Immature natural killer cell (primary cell): Measurements from ENCODE around the gene RPS3A. TPM values are rescaled to one million over a fixed set of nuclear protein-coding genes. Genes with fewer than 3 reads are reported as not detected.

ENCODE experiments used
- DNase-seq, 3 donors: peaks; one replicate each; pipeline ENCODE4 v3.0.0; 2022; ENCODE audit warnings: mixed read lengths in 1 of 3
- H3K27ac Mint-ChIP-seq, 6 donors: one replicate each; pipeline ENCODE4 v1.8.0; 2020; ENCODE audit warnings: mixed read lengths in 6 of 6, mild to moderate bottlenecking in 5 of 6, inconsistent platforms in 4 of 6, moderate library complexity in 3 of 6
- H3K27me3 Mint-ChIP-seq, 3 donors: one replicate each; pipeline ENCODE4 v1.8.0; 2020 to 2021; ENCODE audit warnings: low read depth in 3 of 3, mild to moderate bottlenecking in 3 of 3, mixed read lengths in 3 of 3, moderate library complexity in 3 of 3, inconsistent platforms in 1 of 3
- H3K36me3 Mint-ChIP-seq, 3 donors: one replicate each; pipeline ENCODE4 v1.8.0; 2020; ENCODE audit warnings: mixed read lengths in 3 of 3, inconsistent platforms in 2 of 3, mild to moderate bottlenecking in 2 of 3
- H3K4me1 Mint-ChIP-seq, 2 donors: one replicate each; pipeline ENCODE4 v1.8.0; 2020; ENCODE audit warnings: inconsistent platforms in 2 of 2, mild to moderate bottlenecking in 2 of 2, mixed read lengths in 2 of 2, moderate library complexity in 1 of 2
- H3K4me3 Mint-ChIP-seq, 5 donors: one replicate each; pipeline ENCODE4 v1.8.0; 2020; ENCODE audit warnings: mild to moderate bottlenecking in 5 of 5, mixed read lengths in 5 of 5, inconsistent platforms in 3 of 5, moderate library complexity in 3 of 5
- H3K9me3 Mint-ChIP-seq, 6 donors: one replicate each; pipeline ENCODE4 v1.8.0; 2020; ENCODE audit warnings: mild to moderate bottlenecking in 6 of 6, mixed read lengths in 6 of 6, inconsistent platforms in 4 of 6, moderate library complexity in 3 of 6
- polyA plus RNA-seq, 3 donors: library from polyadenylated mRNA; unstranded; fragments of 300-500 nt; fragmentation: Illumina TruSeq; gene quantifications; one replicate each; pipeline ENCODE4 v1.2.3, GENCODE V29; 2021

The RPS3A gene
- polyA plus RNA-seq, 3 donors from 2014 or later, result 1,390 to 5,226 (median 1,859) TPM

GRCh38 chr4:151139814-151140213 lies 40.4 kb downstream of the RPS3A start:
- DNase-seq, result no peak
- no peak overlapping the region for H3K4me3 Mint-ChIP-seq
- H3K27ac Mint-ChIP-seq, result no peak overlapping the region
- H3K27me3 Mint-ChIP-seq, result peaks cover 2 to 6% (median 4%) of the 10 kb centered on the region in 3 donors
- H3K4me1 Mint-ChIP-seq, result no peaks in the 10 kb centered on the region
- no peaks in the 10 kb centered on the region for H3K36me3 Mint-ChIP-seq
- no peaks in the 10 kb centered on the region for H3K9me3 Mint-ChIP-seq

DNA sequence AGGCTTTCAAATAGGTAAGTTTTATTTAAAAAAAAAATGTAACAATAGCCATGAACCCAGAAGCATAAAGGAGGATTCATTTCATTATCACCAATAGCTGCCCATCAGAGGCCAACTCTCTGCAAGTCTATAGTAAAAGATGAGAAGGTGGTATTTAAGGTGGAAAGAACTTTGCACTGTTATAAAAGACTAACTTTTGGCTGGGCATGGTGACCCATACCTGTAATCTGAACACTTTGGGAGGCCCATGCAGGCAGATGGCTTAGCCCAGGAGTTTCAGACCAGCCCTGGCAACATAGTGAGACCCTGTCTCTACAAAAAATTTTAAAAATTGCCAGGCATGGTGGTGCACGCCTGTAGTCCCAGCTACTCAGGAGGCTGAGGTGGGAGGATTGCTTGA lies 43.3 kb downstream of the RPS3A start:
- Mint-ChIP-seq H3K4me1 (no peaks in the 10 kb centered on the region), H3K9me3 (no peaks in the 10 kb centered on the region), H3K27ac (no peak overlapping the region), H3K36me3 (no peaks in the 10 kb centered on the region), H3K27me3 (peaks cover 6 to 13% (median 6%) of the 10 kb centered on the region in 3 donors), H3K4me3 (no peak overlapping the region)
- no peak for DNase-seq

GRCh38 chr4:151143162-151143561 lies 43.7 kb downstream of the RPS3A start:
- Mint-ChIP-seq H3K4me1 (no peaks in the 10 kb centered on the region), H3K36me3 (no peaks in the 10 kb centered on the region), H3K4me3 (no peak overlapping the region), H3K27ac (no peak overlapping the region), H3K9me3 (no peaks in the 10 kb centered on the region), H3K27me3 (peaks cover 6 to 15% (median 6%) of the 10 kb centered on the region in 3 donors)
- DNase-seq, result no peak

DNA sequence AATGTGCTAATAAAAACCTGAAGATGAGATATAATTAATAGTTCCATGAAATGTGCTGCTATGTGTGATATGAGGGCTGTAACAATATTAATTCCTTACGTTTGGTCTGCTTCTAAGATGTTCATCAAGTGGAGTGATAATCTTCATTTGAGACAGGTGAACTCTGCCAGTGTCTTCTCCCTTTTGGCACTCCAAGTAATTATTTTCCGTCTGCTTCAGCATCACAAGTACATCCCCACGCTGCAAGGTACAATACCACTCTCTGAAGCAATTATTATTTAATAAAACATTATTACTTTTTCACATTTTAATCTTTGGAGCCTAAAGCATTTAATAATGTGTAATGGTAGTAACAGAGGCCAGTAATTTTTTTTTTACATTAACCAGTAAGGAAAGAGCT lies 44.4 kb downstream of the RPS3A start:
- no peaks in the 10 kb centered on the region for H3K36me3 Mint-ChIP-seq
- H3K27me3 Mint-ChIP-seq, result peaks cover 6 to 13% (median 6%) of the 10 kb centered on the region in 3 donors
- no peak for DNase-seq
- H3K9me3 Mint-ChIP-seq, result no peaks in the 10 kb centered on the region
- H3K4me3 Mint-ChIP-seq, result no peak overlapping the region
- H3K27ac Mint-ChIP-seq, result no peak overlapping the region
- H3K4me1 Mint-ChIP-seq, result no peaks in the 10 kb centered on the region

GRCh38 chr4:151144329-151145072 lies 45.1 kb downstream of the RPS3A start:
- Mint-ChIP-seq H3K9me3 (no peaks in the 10 kb centered on the region), H3K27me3 (peaks cover 6 to 13% (median 6%) of the 10 kb centered on the region in 3 donors), H3K27ac (no peak overlapping the region), H3K36me3 (no peaks in the 10 kb centered on the region), H3K4me3 (no peak overlapping the region), H3K4me1 (no peaks in the 10 kb centered on the region)
- no peak for DNase-seq

- peaks cover 6 to 12% (median 7%) of the 10 kb centered on the region in 3 donors for H3K27me3 Mint-ChIP-seq
- no peak for DNase-seq
- H3K4me1 Mint-ChIP-seq, result no peaks in the 10 kb centered on the region
- no peak overlapping the region for H3K4me3 Mint-ChIP-seq
- no peaks in the 10 kb centered on the region for H3K9me3 Mint-ChIP-seq
- no peaks in the 10 kb centered on the region for H3K36me3 Mint-ChIP-seq
- H3K27ac Mint-ChIP-seq, result no peak overlapping the region
These were observed 47.6 kb downstream of the RPS3A start for GRCh38 chr4:151147000-151147399.

- DNase-seq, result no peak
- no peaks in the 10 kb centered on the region for H3K36me3 Mint-ChIP-seq
- H3K4me3 Mint-ChIP-seq, result no peak overlapping the region
- peaks cover 2 to 9% (median 6%) of the 10 kb centered on the region in 3 donors for H3K27me3 Mint-ChIP-seq
- H3K9me3 Mint-ChIP-seq, result no peaks in the 10 kb centered on the region
- no peaks in the 10 kb centered on the region for H3K4me1 Mint-ChIP-seq
- H3K27ac Mint-ChIP-seq, result no peak overlapping the region
These were observed 48.8 kb downstream of the RPS3A start for GRCh38 chr4:151148261-151148660.

GRCh38 chr4:151150821-151151580 lies 51.6 kb downstream of the RPS3A start:
- Mint-ChIP-seq H3K4me1 (no peaks in the 10 kb centered on the region), H3K9me3 (no peaks in the 10 kb centered on the region), H3K36me3 (no peaks in the 10 kb centered on the region), H3K4me3 (no peak overlapping the region), H3K27ac (no peak overlapping the region), H3K27me3 (peaks cover 0 to 6% (median 2%) of the 10 kb centered on the region in 3 donors)
- DNase-seq, result no peak

- Mint-ChIP-seq H3K4me1 (no peaks in the 10 kb centered on the region), H3K9me3 (no peaks in the 10 kb centered on the region), H3K27me3 (peaks cover 2 to 12% (median 4%) of the 10 kb centered on the region in 3 donors), H3K36me3 (no peaks in the 10 kb centered on the region), H3K4me3 (no peak overlapping the region), H3K27ac (no peak overlapping the region)
- no peak for DNase-seq
These were observed 52.6 kb downstream of the RPS3A start for GRCh38 chr4:151152028-151152427.

GRCh38 chr4:151153585-151153984 lies 54.2 kb downstream of the RPS3A start:
- DNase-seq, result no peak
- Mint-ChIP-seq H3K36me3 (no peaks in the 10 kb centered on the region), H3K27ac (no peak overlapping the region), H3K4me3 (no peak overlapping the region), H3K27me3 (peaks cover 2 to 12% (median 4%) of the 10 kb centered on the region in 3 donors), H3K9me3 (peaks cover 0 to 4% (median 0%) of the 10 kb centered on the region in 6 donors), H3K4me1 (no peaks in the 10 kb centered on the region)

Other genes with a start within 250 kb of the RPS3A start
- 10 to 100 TPM; 18.1 to 25.3 (median 19.6) TPM for gene LRBA, start 84.3 kb upstream of the RPS3A start, polyA plus RNA-seq
- not detected for gene PRSS48, start 177.5 kb downstream of the RPS3A start, polyA plus RNA-seq
- 1 to 10 TPM in 1 of 3 donors, under 1 TPM in 1, not detected in 1; 0.72 to 1.3 TPM for gene SH3D19, start 226.0 kb downstream of the RPS3A start, polyA plus RNA-seq